HG02943 (cell line): Measurements from ENCODE around the gene CERS2.

ENCODE experiments used
- ATAC-seq: cut with Tn5 transposase; IDR thresholded peaks from one replicate; pipeline ENCODE4 v1.9.1; 2021; ENCODE audit warnings: mild to moderate bottlenecking, low read depth, moderate library complexity; ENCODE audit not compliant: unreplicated experiment

The CERS2 gene

GRCh38 chr1:150997949-150998348 lies 23.3 kb upstream of the CERS2 start:
- ATAC-seq = no peak

- ATAC-seq = no peak
These were observed 22.7 kb upstream of the CERS2 start for GRCh38 chr1:150997126-150997872.

- ATAC-seq = no peak
These were observed 21.3 kb upstream of the CERS2 start for GRCh38 chr1:150995896-150996295.

GRCh38 chr1:150995460-150995859 lies 20.8 kb upstream of the CERS2 start:
- no peak for ATAC-seq

- no peak for ATAC-seq
These were observed 19.6 kb upstream of the CERS2 start for GRCh38 chr1:150994248-150994647.

GRCh38 chr1:150992626-150993025 lies 18.0 kb upstream of the CERS2 start:
- ATAC-seq = no peak

- no peak for ATAC-seq
These were observed 13.3 kb upstream of the CERS2 start for GRCh38 chr1:150987924-150988323.

- no peak for ATAC-seq
These were observed 10.7 kb upstream of the CERS2 start for GRCh38 chr1:150985179-150985825.

- ATAC-seq = no peak
These were observed 7.4 kb upstream of the CERS2 start, which contains the start of gene ANXA9 for GRCh38 chr1:150981805-150982712. Gene ANXA9 (plus strand): TSS chr1:150982292. CDS start chr1:150983106, 814 bp downstream.

- ATAC-seq = no peak
These were observed 6.7 kb upstream of the CERS2 start for GRCh38 chr1:150981177-150981804.

- ATAC-seq = peak; percentile 48
These were observed 4.7 kb upstream of the CERS2 start for GRCh38 chr1:150979092-150980056.

- ATAC-seq = no peak
These were observed 2.5 kb upstream of the CERS2 start for GRCh38 chr1:150976879-150977694.

- no peak for ATAC-seq
These were observed 1.8 kb upstream of the CERS2 start for GRCh38 chr1:150976401-150976821.

GRCh38 chr1:150973836-150974579 lies 627 bp downstream of the CERS2 start:
- ATAC-seq = peak; percentile 45

GRCh38 chr1:150973258-150973835 lies 1.3 kb downstream of the CERS2 start:
- ATAC-seq = no peak

- ATAC-seq = no peak
These were observed 2.2 kb downstream of the CERS2 start for GRCh38 chr1:150972417-150972940.
